GM21381 (cell line): ENCODE results near the gene ACADVL.

Experiments
- ATAC-seq: cut with Tn5 transposase; IDR thresholded peaks from one replicate; pipeline ENCODE4 v1.9.1; 2021; ENCODE audit warnings: mild to moderate bottlenecking, moderate library complexity; ENCODE audit not compliant: unreplicated experiment

Gene ACADVL

GRCh38 chr17:7250695-7251627 is 31.2 kb downstream of the ACADVL start:
- peak; percentile 5 for ATAC-seq

- peak; percentile 79 for ATAC-seq
Observed at GRCh38 chr17:7251661-7252175, 32.0 kb downstream of the ACADVL start, which contains the start of gene CTDNEP1. TSS of gene CTDNEP1 (minus strand) at chr17:7251734. CDS start at chr17:7251296, 438 bp downstream.

- ATAC-seq, result peak; percentile 55
Observed at GRCh38 chr17:7252176-7253043, 32.7 kb downstream of the ACADVL start, which contains the start of gene ELP5. TSS of gene ELP5 (plus strand) at chr17:7252215. CDS start at chr17:7252551, 336 bp downstream.

- ATAC-seq, result no peak
Observed at GRCh38 chr17:7253082-7253481, 33.3 kb downstream of the ACADVL start.

DNA sequence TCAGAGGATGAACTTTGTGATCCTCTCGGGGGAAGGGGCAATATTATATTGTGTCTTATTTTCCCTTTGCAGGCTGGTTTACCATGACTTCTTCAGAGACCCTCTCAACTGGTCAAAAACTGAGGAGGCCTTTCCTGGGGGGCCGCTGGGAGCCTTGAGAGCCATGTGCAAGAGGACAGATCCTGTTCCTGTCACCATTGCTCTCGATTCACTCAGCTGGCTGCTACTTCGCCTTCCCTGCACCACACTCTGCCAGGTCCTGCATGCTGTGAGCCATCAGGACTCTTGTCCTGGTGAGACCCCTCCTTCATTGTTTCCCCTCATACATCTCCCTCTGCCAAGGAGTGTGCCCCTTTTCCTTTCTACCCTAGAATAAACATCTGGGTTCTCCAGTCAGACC is 34.8 kb downstream of the ACADVL start:
- no peak for ATAC-seq

DNA sequence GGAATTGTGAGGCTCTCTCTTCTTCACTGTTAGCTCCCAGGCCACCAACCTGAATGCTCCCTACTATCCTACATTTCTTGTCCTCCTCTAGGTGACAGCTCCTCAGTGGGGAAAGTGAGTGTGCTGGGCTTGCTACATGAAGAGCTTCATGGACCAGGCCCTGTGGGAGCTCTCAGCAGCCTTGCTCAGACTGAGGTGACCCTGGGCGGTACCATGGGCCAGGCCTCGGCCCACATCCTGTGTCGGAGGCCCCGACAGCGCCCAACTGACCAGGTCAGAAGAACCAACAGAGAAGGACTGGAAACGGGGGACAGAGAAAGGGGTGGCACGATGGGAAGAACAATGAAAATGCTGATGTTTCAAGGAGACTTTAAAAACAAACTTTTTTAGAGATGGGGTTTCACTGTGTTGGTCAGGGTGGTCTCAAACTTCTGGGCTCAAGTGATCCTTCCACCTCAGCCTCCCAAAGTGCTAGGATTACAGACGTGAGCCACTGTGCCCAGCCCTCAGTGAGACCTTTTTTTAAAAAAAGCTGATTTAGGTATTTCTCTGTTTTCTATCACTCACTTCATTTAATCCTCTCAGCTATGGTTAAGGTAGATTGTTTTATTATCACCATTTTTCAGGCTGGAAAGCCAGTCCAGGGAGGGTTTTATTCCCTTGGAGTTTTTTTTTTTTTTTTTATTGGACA is 37.2 kb downstream of the ACADVL start:
- ATAC-seq, result no peak

GRCh38 chr17:7258731-7259554 is 39.2 kb downstream of the ACADVL start:
- ATAC-seq, result no peak

- no peak for ATAC-seq
Observed at GRCh38 chr17:7259555-7259889, 39.8 kb downstream of the ACADVL start.

DNA sequence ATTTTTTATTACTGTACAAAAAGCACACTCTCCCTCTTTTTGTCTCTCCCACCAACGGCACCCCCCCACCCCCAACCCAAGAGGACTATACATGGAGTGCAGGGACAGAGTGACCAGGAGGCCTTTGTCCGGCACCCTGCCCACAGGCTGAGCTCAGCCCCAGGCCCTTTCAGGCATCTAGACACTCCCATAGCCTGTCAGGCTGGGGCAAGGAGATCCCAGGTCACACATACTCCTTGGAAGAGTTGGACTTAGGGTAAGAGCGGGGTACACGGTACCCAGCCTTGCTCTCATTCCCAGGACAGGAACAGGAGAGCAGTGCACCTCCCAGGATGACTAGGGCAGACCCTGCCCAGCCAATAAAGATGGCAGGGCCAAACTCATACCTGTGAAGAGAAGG is 40.4 kb downstream of the ACADVL start:
- no peak for ATAC-seq

DNA sequence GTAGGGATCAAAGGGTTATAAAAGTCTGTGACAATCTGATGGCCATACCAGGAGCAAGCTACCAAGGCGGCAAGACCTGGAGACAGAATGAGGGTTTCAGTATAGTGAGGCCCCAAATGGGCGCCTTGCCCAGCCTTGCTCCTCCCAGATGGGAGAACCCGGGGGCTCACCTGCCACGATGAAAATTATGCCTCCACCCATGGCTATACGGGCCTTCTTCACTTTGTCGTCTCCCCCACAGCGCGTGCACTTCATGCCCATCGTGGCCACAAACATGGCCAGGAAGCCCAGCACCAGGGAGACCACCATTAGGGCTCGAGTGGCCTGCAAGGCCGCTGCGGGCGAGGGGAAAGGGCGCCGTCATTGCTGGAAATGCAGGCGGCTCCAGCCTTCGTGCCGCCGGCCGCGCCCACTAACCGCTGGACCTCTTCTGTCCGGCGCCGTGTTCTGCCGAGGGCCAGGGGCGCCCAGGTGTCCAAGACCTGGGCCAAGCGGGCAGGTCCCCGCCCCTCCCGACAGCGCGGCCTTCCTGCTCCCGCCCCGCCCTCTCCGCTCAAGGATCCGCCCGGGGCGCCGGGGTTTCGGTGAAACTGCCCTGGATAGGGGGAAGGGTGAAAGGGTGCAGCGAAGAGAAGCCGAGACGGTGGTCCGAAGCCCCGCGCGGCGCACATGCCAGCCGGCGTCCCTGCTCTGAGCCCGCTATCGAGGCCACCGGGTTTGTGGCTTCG is 41.1 kb downstream of the ACADVL start:
- no peak for ATAC-seq

GRCh38 chr17:7261379-7262191 is 41.8 kb downstream of the ACADVL start:
- ATAC-seq, result no peak

GRCh38 chr17:7262192-7262934 is 42.6 kb downstream of the ACADVL start, which contains the start of gene CLDN7:
TSS of gene CLDN7 (minus strand) at chr17:7262478. CDS start at chr17:7262043, 435 bp downstream.
- no peak for ATAC-seq

GRCh38 chr17:7262935-7263800 is 43.4 kb downstream of the ACADVL start:
- no peak for ATAC-seq

- no peak for ATAC-seq
Observed at GRCh38 chr17:7263801-7264078, 44.0 kb downstream of the ACADVL start.

DNA sequence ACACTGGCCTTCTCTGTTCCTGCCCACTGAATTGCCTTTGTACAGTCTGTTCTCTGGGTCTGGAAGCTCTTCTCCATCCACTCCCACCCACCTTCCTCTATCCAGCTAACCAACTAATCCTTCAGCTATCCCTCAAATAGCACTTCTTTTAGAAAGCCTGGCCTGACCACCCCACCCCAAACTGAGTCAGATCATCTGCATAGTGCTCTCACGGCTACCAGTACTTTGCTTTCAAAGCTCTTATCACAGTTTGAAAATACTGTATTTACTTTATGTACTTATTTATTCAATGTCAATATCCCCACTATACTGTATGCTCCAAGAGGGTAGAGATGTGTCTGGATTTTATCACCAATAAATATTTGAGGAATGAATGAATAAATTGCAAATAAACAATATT is 47.0 kb downstream of the ACADVL start:
- no peak for ATAC-seq
